Adipocyte (in vitro differentiated cells): ENCODE measurements around the gene SYCN.
"Not testable (repeated sequence)": the region's sequence is repeated elsewhere in the genome, so short reads cannot be mapped to it uniquely, and the experiment has no call there.

Experiments
- DNase-seq: peaks from one replicate; pipeline ENCODE4 v3.0.0-alpha.2; 2015; ENCODE audit warnings: low read depth
- H3K27me3 ChIP-seq: replicated peaks from 2 replicates; pipeline ENCODE4 v1.7.0; 2013; ENCODE audit warnings: mild to moderate bottlenecking, low read length, moderate library complexity; ENCODE audit not compliant: control insufficient read depth, insufficient read depth
- H3K36me3 ChIP-seq: 2 replicates; pipeline ENCODE4 v1.7.0; 2013; ENCODE audit warnings: low read length, mild to moderate bottlenecking, moderate library complexity; ENCODE audit not compliant: control insufficient read depth, insufficient read depth, severe bottlenecking
- H3K4me1 ChIP-seq: 2 replicates; pipeline ENCODE4 v1.7.0; 2013; ENCODE audit warnings: mild to moderate bottlenecking, low read length, moderate library complexity; ENCODE audit not compliant: control insufficient read depth, insufficient read depth
- H3K4me3 ChIP-seq: 2 replicates; pipeline ENCODE4 v1.7.0; 2013; ENCODE audit warnings: mild to moderate bottlenecking, low read length, moderate library complexity
- H3K9ac ChIP-seq: 2 replicates; pipeline ENCODE4 v1.7.0; 2013; ENCODE audit warnings: mild to moderate bottlenecking, low read length, moderate library complexity
- H3K9me3 ChIP-seq: 2 replicates; pipeline ENCODE4 v1.7.0; 2013; ENCODE audit warnings: mild to moderate bottlenecking, low read length, moderate library complexity; ENCODE audit not compliant: control insufficient read depth

The SYCN gene, protein sequence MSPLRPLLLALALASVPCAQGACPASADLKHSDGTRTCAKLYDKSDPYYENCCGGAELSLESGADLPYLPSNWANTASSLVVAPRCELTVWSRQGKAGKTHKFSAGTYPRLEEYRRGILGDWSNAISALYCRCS

DNA sequence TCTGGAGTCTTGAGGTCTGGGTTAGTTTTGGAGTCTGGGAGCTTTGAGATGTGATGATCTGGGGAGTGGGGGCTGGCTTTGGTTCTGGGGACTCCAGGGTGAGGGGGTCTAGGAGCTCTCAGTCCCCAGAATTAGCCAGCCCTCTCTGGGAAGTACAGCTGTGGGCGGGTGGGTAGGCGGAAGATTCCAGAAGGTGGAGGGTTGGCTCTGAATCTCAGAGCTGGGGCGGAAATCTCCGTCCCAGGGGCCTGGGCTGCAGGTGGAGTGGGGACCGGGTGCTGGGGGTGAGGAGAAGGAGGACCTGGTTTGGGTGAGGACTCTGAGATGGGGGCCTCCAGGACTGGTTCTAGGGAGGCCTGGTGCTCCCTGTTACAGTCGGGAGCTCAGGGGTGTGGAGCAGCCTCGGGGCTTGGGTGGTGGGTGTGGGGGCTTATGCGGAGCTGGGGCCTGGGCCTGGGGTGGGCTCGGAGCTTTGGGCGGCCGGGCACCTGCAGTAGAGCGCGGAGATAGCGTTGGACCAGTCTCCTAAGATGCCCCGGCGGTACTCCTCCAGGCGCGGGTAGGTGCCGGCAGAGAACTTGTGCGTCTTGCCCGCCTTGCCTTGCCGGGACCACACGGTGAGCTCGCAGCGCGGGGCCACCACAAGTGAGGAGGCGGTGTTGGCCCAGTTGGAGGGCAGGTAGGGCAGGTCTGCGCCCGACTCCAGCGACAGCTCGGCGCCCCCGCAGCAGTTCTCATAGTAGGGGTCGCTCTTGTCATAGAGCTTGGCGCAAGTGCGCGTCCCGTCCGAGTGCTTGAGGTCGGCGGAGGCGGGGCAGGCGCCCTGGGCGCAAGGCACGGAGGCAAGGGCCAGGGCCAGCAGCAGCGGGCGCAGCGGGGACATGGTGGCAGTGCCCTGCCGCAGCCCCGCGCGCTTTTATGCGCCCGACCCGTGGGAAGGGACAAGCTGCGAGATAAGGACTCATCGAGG lies at the start of gene SYCN:
SYCN (minus strand) TSS at position 892 of the 970 bp plus-strand sequence; CDS start at position 883, 9 bp downstream.
- H3K36me3 ChIP-seq = no peaks in the 10 kb centered on the region
- no peaks in the 10 kb centered on the region for H3K9me3 ChIP-seq
- H3K9ac ChIP-seq = no peak within 1 kb of the TSS
- no peak for DNase-seq
- H3K4me1 ChIP-seq = peaks cover 4% of the 10 kb centered on the region
- H3K4me3 ChIP-seq = no peak within 1 kb of the TSS
- peaks cover 51% of the 10 kb centered on the region for H3K27me3 ChIP-seq

DNA sequence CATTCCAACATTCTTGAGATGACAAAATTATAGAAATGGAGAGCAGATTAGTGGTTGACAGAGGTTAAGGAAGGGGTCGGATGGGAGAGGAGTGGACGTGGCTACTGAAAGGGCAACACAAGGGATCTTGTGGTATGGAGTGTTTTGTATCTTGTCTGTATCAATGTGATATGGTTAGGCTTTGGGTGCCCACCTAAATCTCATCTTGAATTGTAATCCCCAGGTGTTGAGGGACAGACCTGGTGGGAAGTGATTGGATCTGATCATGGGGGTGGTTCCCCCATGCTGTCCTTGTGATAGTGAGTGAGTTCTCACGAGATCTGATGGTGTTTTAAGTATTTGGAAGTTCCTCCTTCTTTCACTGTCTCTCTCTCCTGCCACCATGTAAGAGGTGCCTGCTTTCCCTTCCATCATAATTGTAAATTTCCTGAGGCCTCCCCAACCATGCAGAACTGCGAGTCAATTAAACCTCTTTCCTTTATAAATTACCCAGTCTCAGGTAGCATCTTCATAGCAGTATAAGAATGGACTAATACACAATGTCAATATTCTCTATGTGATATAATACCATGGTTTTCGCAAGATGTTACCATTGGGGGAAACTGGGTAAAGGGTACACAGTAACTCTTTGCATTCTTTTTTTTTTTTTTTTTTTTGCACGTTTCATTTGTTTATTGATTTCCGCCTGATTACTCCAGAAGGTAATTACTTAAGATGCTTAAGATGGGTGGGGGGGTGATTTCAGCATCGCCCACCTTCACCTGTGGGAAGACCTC lies 49.5 kb upstream of the SYCN start:
- H3K4me3 ChIP-seq = no peak overlapping the region
- peaks cover 10% of the 10 kb centered on the region for H3K9me3 ChIP-seq
- H3K4me1 ChIP-seq = no peaks in the 10 kb centered on the region
- no peak for DNase-seq
- peaks cover 80% of the 10 kb centered on the region for H3K27me3 ChIP-seq
- no peak overlapping the region for H3K9ac ChIP-seq
- H3K36me3 ChIP-seq = no peaks in the 10 kb centered on the region

DNA sequence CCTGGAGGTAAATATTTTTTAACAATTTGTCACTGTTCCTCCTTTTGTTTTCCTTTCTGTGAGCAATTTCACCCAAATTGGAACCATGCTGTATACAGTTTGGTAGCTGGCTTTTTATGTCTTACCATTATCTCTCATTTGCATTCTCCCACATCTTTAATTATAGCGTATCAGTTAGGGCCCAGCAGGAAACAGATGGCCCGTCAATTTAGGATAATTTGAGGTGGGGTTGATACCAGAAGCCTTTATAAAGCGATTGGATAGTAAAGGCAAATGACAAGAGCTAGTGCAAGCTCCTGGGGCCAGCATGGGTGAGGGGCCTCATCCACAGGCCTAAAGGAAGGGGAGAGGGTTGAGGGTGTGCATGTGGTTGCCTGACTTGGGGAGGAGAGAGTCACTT lies 48.4 kb upstream of the SYCN start:
- Histone ChIP-seq H3K4me3 (no peak overlapping the region), H3K9me3 (peaks cover 10% of the 10 kb centered on the region), H3K27me3 (peaks cover 78% of the 10 kb centered on the region), H3K4me1 (no peaks in the 10 kb centered on the region), H3K36me3 (no peaks in the 10 kb centered on the region), H3K9ac (no peak overlapping the region)
- no peak for DNase-seq

DNA sequence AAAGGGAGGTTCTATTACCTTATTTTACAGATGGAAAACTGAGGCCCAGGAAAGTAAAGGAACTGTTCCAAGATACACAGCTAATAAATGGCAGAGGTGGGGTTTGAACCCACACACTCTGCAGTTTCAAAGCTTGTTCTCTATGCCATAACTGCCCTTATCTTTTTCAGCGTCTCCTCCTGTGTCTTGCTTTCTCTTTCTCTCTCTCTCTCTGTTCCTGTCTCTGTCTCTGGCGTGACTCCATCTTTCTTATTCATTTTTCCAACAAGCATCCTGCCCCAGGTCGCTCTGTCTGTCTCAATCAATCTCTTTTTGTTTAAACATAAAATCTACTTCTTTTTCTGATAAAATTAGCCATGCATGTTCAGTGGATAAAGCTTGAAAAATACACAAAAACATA lies 47.8 kb upstream of the SYCN start:
- no peaks in the 10 kb centered on the region for H3K36me3 ChIP-seq
- DNase-seq = no peak
- H3K9ac ChIP-seq = no peak overlapping the region
- peaks cover 9% of the 10 kb centered on the region for H3K9me3 ChIP-seq
- H3K27me3 ChIP-seq = peaks cover 76% of the 10 kb centered on the region
- no peak overlapping the region for H3K4me3 ChIP-seq
- no peaks in the 10 kb centered on the region for H3K4me1 ChIP-seq

DNA sequence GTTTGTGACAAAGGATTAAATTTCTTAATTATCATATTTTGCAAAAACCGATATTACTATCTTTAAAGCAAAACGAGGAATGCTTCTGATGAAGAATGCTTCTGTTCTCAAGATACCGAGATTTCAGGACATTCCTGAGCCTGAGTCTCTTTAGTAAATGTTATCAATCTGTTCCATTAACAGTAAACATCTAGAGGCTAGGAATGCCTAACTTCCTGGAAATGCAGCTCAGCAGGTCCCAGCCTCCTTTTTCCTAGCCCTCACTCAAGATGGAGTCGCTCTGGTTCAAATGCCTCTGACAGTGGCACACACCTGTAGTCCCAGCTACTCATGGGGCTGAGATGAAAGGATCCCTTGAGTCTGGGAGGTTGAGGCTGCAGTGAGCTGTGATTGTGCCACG lies 47.0 kb upstream of the SYCN start:
- no peak overlapping the region for H3K4me3 ChIP-seq
- DNase-seq = no peak
- no peak overlapping the region for H3K9ac ChIP-seq
- no peaks in the 10 kb centered on the region for H3K4me1 ChIP-seq
- no peaks in the 10 kb centered on the region for H3K36me3 ChIP-seq
- H3K9me3 ChIP-seq = peaks cover 3% of the 10 kb centered on the region
- peaks cover 69% of the 10 kb centered on the region for H3K27me3 ChIP-seq

DNA sequence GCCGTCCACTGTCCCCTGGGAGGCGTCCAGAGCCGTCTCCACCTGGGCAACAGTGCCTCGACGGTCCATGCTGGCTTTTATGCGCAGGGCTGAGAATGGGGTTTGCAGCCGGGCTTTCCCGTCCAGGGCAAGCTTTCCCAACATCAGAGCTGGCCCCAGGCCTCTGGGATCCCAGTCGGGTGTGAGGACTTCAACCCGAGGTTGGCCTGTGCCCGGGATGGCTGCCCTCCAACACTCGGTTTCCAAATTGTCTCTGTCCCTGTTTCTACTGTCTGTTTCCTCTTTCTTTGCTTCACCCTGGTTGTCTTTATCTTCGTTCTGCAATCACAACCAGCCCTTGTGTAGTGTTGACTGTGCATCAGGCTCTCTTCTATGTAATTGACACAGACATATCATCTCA lies 44.7 kb upstream of the SYCN start, which contains the start of gene IFNL4:
IFNL4 (minus strand) TSS at position 51 of the 400 bp plus-strand sequence.
- DNase-seq = no peak
- peaks cover 3% of the 10 kb centered on the region for H3K9me3 ChIP-seq
- no peak within 1 kb of the TSS for H3K9ac ChIP-seq
- H3K36me3 ChIP-seq = no peaks in the 10 kb centered on the region
- no peak within 1 kb of the TSS for H3K4me3 ChIP-seq
- peaks cover 52% of the 10 kb centered on the region for H3K27me3 ChIP-seq
- H3K4me1 ChIP-seq = no peaks in the 10 kb centered on the region

DNA sequence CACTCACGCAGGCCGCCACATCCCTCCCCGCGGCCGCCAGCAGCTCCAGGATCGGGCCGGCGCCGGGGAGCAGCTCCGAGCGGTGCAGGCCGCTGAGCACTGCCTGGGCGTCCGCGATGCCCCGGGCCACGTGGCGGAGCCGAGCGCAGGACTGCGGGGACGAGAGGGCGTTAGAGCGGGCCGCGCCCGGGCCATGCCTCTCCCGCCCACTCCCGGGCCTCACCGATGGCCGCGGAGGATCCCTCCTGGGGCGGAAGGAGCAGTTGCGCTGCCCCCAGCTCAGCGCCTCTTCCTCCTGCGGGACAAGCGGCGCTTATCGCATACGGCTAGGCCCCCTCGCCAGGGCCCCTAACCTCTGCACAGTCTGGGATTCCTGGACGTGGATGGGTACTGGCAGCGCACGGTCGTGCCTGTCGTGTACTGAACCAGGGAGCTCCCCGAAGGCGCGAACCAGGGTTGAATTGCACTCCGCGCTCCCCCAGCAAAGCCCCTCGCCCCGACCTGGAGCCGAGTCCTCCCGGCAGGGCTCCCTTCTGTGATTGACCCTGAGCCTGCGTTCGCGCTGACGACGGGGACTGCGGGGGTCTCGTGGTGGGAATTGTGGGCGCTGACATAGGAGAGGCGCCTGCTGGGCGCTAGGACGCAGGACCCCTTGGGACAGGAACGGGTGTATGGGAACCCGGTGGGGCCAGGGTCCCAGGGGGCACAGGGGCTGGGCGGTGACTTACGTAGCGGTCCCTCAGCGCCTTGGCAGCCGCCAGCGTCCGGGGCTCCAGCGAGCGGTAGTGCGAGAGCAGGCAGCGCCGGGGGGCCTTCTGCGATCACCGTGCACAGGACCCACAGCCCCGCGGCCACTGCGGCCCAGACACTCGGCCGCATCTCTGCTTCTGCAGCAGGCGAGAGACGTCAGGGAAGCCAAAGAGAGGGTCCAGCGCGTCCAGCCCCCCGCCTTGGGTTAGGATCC lies 43.9 kb upstream of the SYCN start:
- Histone ChIP-seq H3K4me3 (no peak overlapping the region), H3K9me3 (no peaks in the 10 kb centered on the region), H3K36me3 (no peaks in the 10 kb centered on the region), H3K4me1 (no peaks in the 10 kb centered on the region), H3K27me3 (peaks cover 43% of the 10 kb centered on the region), H3K9ac (no peak overlapping the region)
- DNase-seq = peak; percentile 27

DNA sequence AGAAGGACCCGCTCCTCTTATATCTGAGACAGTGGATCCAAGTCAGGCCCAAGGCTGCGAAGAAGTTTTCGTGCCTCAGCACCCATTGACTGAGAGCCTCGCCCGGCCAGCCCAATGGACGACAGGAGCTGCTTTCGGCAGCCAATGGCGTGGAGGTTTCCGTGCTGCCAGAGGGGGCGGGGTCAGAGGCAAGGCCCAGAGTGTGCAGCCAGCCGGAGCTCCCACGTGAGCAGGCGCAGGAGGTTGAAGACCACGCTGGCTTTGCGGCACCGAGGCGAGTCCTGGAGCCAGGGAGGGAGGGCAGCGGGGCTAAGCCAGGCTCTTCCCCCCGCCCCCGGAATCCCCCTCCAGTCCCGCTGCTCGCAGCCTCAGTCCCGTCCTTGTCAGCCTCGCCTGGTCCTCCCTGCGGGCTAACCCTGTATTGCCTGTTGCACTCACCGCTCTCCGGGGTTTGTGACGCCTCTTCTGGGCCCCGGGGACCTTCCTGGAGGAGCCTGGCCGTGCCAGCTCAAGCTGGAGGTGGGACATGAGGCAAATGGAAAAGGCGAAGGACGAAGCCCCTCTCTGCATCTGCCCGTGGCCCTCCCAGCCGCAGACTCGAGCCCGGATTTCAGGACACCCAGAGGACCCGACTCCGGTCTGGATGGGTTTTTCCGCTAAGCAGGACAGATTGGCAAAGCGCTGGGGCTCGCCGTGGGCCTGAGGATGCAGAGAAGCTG lies 43.0 kb upstream of the SYCN start:
- Histone ChIP-seq H3K9me3 (no peaks in the 10 kb centered on the region), H3K4me1 (no peaks in the 10 kb centered on the region), H3K4me3 (no peak overlapping the region), H3K36me3 (no peaks in the 10 kb centered on the region), H3K9ac (no peak overlapping the region), H3K27me3 (peaks cover 35% of the 10 kb centered on the region)
- DNase-seq = no peak

DNA sequence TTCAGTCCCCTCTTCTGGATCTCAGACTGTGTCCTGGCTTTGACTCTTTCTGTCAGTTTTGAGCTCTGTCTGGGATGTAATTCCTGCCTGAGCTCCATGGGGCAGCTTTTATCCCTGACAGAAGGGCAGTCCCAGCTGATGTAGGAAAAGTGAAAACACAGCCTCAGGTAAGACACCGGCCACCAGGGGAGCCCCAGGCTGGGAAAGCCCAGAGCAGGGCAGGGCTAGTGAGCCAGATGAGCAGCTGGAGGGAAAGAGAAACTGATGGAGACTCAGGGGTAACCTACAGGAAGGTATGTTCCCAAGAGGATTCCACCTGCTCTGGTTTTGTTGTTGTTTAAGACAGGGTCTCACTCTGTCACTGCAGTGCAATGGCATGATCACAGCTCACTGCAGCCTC lies 41.1 kb upstream of the SYCN start:
- H3K36me3 ChIP-seq, DNase-seq, H3K4me1 ChIP-seq, H3K4me3 ChIP-seq, H3K9ac ChIP-seq, H3K9me3 ChIP-seq: not testable (repeated sequence)
- H3K27me3 ChIP-seq = peaks cover 29% of the 10 kb centered on the region
